ENCODE results near the gene SZRD1. TPM values are rescaled to one million over a fixed set of nuclear protein-coding genes. Genes with fewer than 3 reads are reported as not detected.

Gene SZRD1
- total and polyA plus RNA-seq, 7 donors = 65.0 to 106 (median 77.3) TPM

DNA sequence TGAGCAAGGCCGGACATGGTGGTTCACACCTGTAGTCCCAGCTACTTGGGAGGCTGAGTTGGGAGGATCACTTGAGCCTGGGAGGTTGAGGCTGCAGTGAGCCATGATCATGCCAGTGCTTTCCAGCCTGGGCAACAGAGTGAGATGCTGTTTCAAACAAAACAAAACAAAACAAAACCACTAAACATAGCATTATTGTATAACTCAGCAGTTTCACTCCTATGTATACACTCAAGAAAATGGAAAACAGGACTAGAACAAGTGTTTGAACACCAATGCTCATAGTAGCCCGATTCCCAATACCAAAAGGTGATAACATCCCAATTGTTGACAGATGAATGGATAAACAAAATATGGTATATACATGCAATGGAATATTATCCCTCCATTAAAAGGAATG, 71.5 kb downstream of the SZRD1 start:
- Histone ChIP-seq H3K9me3 (no peaks in the 10 kb centered on the region), H3K4me3 (no peak overlapping the region), H3K27ac (no peak overlapping the region), H3K27me3 (peaks cover 0 to 3% (median 0%) of the 10 kb centered on the region in 3 donors), H3K4me1 (peaks cover 0 to 31% (median 21%) of the 10 kb centered on the region in 4 donors), H3K36me3 (peaks cover 0 to 3% (median 0%) of the 10 kb centered on the region in 4 donors)
- 87 to 89% methylated on average over 2 of the region's 2 CpGs for WGBS, 2 donors
- no peak for TF ChIP-seq POLR2A (IDR thresholded peaks at IDR 0.05)
- TF ChIP-seq EP300 (IDR thresholded peaks at IDR 0.05) = no peak
- TF ChIP-seq, protein P1, sequence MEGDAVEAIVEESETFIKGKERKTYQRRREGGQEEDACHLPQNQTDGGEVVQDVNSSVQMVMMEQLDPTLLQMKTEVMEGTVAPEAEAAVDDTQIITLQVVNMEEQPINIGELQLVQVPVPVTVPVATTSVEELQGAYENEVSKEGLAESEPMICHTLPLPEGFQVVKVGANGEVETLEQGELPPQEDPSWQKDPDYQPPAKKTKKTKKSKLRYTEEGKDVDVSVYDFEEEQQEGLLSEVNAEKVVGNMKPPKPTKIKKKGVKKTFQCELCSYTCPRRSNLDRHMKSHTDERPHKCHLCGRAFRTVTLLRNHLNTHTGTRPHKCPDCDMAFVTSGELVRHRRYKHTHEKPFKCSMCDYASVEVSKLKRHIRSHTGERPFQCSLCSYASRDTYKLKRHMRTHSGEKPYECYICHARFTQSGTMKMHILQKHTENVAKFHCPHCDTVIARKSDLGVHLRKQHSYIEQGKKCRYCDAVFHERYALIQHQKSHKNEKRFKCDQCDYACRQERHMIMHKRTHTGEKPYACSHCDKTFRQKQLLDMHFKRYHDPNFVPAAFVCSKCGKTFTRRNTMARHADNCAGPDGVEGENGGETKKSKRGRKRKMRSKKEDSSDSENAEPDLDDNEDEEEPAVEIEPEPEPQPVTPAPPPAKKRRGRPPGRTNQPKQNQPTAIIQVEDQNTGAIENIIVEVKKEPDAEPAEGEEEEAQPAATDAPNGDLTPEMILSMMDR (IDR thresholded peaks at IDR 0.05) = no peak
- TF ChIP-seq POLR2AphosphoS5 (IDR thresholded peaks at IDR 0.05) = no peak
- intact Hi-C loops (cut with DNase I) = no loop called here
- no peak for DNase-seq

DNA sequence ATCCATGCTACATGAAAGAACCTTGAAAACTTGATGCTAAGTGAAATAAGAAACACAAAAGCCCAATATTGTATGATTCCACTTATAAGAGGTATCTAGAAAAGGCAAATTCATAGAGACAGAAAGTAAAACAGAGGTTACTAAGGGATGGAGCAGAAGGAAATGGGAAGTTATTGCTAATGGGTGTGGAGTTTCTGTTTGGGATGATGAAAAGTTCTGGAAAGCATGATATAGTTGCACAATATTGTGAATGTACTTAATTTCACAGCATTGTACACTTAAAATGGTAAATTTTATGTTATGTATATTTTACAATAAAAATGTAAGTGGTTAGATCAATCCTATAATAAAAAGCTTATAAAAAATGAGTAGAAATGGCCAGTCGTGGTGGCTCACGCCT, 71.9 kb downstream of the SZRD1 start:
- H3K9me3 ChIP-seq = no peaks in the 10 kb centered on the region
- no peak overlapping the region for H3K27ac ChIP-seq
- WGBS, 2 donors = 58 to 77% methylated on average over 2 of the region's 2 CpGs
- no peak overlapping the region for H3K4me3 ChIP-seq
- intact Hi-C loops (cut with DNase I) = no loop called here
- no peak for DNase-seq
- no peaks in the 10 kb centered on the region for H3K27me3 ChIP-seq
- peaks cover 0 to 35% (median 23%) of the 10 kb centered on the region in 4 donors for H3K4me1 ChIP-seq
- H3K36me3 ChIP-seq = peaks cover 0 to 7% (median 1%) of the 10 kb centered on the region in 4 donors
- no peak for TF ChIP-seq EP300 (IDR thresholded peaks at IDR 0.05)
- TF ChIP-seq POLR2AphosphoS5 (IDR thresholded peaks at IDR 0.05) = no peak
- TF ChIP-seq POLR2A (IDR thresholded peaks at IDR 0.05) = no peak
- TF ChIP-seq, protein P1 (IDR thresholded peaks at IDR 0.05) = no peak

DNA sequence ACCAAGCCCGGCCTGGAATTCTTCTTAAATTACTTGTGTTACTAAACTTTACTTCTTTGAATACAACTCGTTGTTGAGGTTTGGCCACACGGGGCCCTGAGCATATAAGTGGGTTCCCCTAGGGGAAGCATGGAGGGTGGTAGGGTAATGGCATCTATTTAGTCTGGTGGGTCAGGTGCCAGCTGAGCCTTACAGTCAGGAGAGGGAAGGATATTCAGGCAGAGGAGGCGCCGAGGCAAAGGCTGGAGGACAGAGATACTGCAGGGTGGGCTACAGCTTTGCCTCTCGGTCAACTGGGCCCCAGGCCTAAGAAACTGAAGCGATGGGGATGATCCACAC, 73.1 kb downstream of the SZRD1 start:
- 52 to 53% methylated on average over 7 of the region's 7 CpGs for WGBS, 2 donors
- TF ChIP-seq EP300 (IDR thresholded peaks at IDR 0.05) = no peak
- no peak for TF ChIP-seq POLR2AphosphoS5 (IDR thresholded peaks at IDR 0.05)
- TF ChIP-seq, protein P1 (IDR thresholded peaks at IDR 0.05) = no peak
- no peak for TF ChIP-seq POLR2A (IDR thresholded peaks at IDR 0.05)
- peaks cover 0 to 35% (median 24%) of the 10 kb centered on the region in 4 donors for H3K4me1 ChIP-seq
- H3K27ac ChIP-seq = peak overlapping the region; percentile 75 to 79 (median 78)
- intact Hi-C loops (cut with DNase I) = loop anchor here (1.0 to 10.0 kb wide), 4 partner anchors 53 to 233 kb away; partner anchors contain the start of gene NBPF1
- H3K4me3 ChIP-seq = peak overlapping the region; percentile 79 to 92 (median 87)
- no peaks in the 10 kb centered on the region for H3K9me3 ChIP-seq
- no peak for DNase-seq
- H3K36me3 ChIP-seq = peaks cover 0 to 19% (median 7%) of the 10 kb centered on the region in 4 donors
- H3K27me3 ChIP-seq = no peaks in the 10 kb centered on the region

DNA sequence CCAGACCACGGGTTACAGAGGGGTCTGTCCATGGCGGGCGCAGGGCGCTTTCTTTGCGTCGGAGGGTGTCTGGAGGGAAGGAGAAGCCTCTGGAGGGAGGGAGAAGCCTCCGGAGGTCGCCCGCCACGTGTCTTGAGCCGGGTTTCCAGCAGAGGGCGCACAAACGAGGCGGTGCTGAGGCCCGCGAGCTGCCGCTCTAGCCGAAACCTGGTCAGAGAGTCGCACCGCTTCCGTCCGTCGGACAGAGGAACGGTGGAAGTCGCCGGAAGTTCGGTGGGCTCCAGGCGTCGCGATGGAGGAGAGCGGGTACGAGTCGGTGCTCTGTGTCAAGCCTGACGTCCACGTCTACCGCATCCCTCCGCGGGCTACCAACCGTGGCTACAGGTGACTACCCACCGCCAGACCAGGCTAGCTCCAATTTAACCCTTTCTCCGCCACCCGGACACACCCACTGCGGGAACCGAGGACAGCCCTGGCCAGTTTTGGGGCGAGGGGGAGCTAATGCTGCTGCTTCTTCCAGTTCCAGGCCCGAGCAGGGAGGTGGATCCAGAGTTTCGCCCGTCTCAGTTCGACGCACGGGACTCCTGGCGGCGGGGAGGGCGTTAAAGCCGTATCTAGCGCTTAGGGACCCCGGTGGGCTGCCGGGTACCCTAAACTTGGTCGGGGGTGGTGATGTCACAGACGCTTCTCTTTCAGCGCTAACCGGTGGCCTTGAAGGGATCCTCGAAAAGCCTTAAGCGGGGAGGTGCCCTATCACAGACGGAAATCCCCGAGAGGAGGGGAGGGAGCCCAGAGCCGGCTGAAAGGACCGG, 73.6 kb downstream of the SZRD1 start, which contains the start of gene NECAP2:
NECAP2 (plus strand) TSS at position 255 of the 812 bp plus-strand sequence; CDS start at position 293, 38 bp downstream.
- intact Hi-C loops (cut with DNase I) = loop anchor here (1.0 to 10.0 kb wide), 4 partner anchors 53 to 233 kb away; partner anchors contain the start of gene NBPF1
- TF ChIP-seq POLR2A (IDR thresholded peaks at IDR 0.05) = peak; percentile 37 to 39
- peak; percentile 29 to 75 (median 72) for TF ChIP-seq POLR2AphosphoS5 (IDR thresholded peaks at IDR 0.05)
- peak in 1 of 4 donors; percentile 38 for TF ChIP-seq EP300 (IDR thresholded peaks at IDR 0.05)
- TF ChIP-seq, protein P1 (IDR thresholded peaks at IDR 0.05) = peak; percentile 66 to 81 (median 77)
- peak within 1 kb of the TSS; percentile 75 to 79 (median 78) for H3K27ac ChIP-seq
- DNase-seq = peak; percentile 95
- 0% methylated on average over 68 of the region's 68 CpGs for WGBS, 2 donors
- H3K9me3 ChIP-seq = no peaks in the 10 kb centered on the region
- H3K27me3 ChIP-seq = no peaks in the 10 kb centered on the region
- H3K36me3 ChIP-seq = peaks cover 0 to 24% (median 9%) of the 10 kb centered on the region in 4 donors
- peaks cover 0 to 35% (median 24%) of the 10 kb centered on the region in 4 donors for H3K4me1 ChIP-seq
- H3K4me3 ChIP-seq = peak within 1 kb of the TSS; percentile 79 to 92 (median 87)

Measured in sigmoid colon (tissue), 7 donors.